ENCODE measurements around the gene TOPAZ1.

TOPAZ1 gene

DNA sequence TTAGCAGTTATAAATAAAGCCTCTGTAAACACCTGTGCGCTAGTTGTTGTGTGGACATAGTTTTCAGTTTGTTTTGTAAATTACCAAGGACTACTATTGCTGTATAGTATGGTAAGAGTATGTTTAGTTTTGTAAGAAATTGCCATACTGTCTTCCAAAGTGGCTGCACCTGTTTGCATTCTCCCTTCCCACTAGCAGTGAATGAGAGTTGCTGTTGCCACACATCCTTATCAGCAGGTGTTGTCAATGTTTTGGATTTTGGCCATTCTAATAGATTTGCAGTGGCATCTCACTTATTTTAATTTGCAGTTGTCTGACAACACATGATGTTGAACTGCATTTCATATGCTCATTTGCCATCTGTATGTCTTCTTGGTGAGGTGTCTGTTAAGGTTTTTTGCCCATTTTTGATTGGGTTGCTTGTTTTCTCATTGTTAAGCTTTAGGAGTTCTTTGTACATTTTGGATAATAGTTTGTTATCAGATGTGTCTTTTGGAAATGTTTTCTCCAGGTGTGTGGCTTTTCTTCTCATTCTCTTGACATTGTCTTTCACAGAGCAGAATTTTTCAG is 111.8 kb downstream of the TOPAZ1 start:
- DNase-seq (ENCODE audit: low read depth): no peak
- no peaks in the 10 kb centered on the region for H3K9me3 ChIP-seq (ENCODE audit: control insufficient read depth, low read length)
- H3K4me3 ChIP-seq (ENCODE audit: low read length): no peak overlapping the region
- no peaks in the 10 kb centered on the region for H3K27me3 ChIP-seq (replicated peaks; ENCODE audit: control insufficient read depth, insufficient read depth, low read length)
- no peak overlapping the region for H3K9ac ChIP-seq (ENCODE audit: low read length)
- peaks cover 6% of the 10 kb centered on the region for H3K36me3 ChIP-seq (ENCODE audit: control insufficient read depth, insufficient read depth, low read length, severe bottlenecking)
- H3K4me1 ChIP-seq (ENCODE audit: control insufficient read depth, insufficient read depth, low read length): peaks cover 11% of the 10 kb centered on the region

DNA sequence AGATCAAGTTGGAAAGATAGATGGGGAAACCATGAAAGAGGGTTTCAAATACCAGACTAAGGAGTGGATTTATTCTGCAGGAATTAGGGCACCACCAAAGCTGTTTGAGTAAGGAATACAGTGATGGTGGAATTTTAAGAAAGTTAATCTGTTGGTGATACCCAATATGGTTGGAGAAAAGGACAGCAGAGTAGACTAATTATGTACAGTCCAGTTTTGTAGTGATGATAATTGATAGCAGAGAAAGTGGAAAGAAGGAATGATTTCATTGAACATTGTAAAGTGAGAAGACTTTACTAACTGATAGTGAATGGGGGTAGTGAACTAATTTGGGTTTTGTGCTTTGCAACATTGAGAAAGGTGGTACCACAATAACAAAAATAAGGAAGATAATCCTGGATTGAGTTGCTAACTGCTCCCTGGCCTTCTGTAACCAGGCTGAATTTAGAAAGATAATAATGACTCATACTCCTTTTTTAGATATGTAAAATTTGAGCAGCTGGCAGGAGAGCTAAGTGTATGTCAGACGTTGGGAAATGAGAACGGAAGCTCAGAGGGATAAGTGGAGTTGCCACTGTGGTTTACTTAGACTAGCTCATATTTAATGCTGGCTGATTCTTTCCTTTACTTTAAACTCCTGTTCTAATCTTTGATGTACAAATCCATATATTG is 113.8 kb downstream of the TOPAZ1 start:
- peak; percentile 89 for DNase-seq (ENCODE audit: low read depth)
- no peaks in the 10 kb centered on the region for H3K27me3 ChIP-seq (replicated peaks; ENCODE audit: control insufficient read depth, insufficient read depth, low read length)
- H3K9ac ChIP-seq (ENCODE audit: low read length): no peak overlapping the region
- no peak overlapping the region for H3K4me3 ChIP-seq (ENCODE audit: low read length)
- peaks cover 17% of the 10 kb centered on the region for H3K4me1 ChIP-seq (ENCODE audit: control insufficient read depth, insufficient read depth, low read length)
- peaks cover 16% of the 10 kb centered on the region for H3K36me3 ChIP-seq (ENCODE audit: control insufficient read depth, insufficient read depth, low read length, severe bottlenecking)
- no peaks in the 10 kb centered on the region for H3K9me3 ChIP-seq (ENCODE audit: control insufficient read depth, low read length)

DNA sequence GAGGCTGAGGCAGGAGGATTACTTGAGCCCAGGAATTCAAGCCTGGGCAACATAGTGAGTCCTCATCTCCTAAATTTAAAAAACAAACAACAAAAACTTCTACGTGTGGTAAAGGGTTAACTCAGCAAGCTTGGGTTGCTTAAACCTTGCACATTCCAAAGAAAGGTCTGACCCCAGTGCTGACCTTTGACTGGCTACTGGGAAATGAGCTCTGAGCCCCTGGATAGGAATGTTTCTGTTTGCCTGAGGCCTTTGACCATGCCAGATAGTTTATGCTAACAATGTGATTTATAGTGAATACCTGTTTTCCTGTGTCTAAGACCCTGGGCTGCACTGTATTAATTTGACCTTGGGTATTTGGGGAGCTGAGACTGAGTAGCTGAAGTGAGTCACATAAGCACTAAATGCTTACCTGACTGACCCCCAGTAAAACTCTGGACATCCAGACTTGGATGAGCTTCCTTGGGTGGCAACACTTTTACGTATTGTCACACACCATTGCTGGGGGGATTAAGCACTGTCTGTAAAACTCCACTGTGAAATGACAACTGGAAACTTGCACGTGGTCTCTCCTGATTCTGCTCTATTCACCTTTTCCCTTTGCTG is 117.6 kb downstream of the TOPAZ1 start:
- H3K9me3 ChIP-seq (ENCODE audit: control insufficient read depth, low read length): no peaks in the 10 kb centered on the region
- no peak for DNase-seq (ENCODE audit: low read depth)
- H3K27me3 ChIP-seq (replicated peaks; ENCODE audit: control insufficient read depth, insufficient read depth, low read length): no peaks in the 10 kb centered on the region
- no peak overlapping the region for H3K4me3 ChIP-seq (ENCODE audit: low read length)
- H3K9ac ChIP-seq (ENCODE audit: low read length): no peak overlapping the region
- H3K36me3 ChIP-seq (ENCODE audit: control insufficient read depth, insufficient read depth, low read length, severe bottlenecking): peaks cover 16% of the 10 kb centered on the region
- peaks cover 17% of the 10 kb centered on the region for H3K4me1 ChIP-seq (ENCODE audit: control insufficient read depth, insufficient read depth, low read length)

DNA sequence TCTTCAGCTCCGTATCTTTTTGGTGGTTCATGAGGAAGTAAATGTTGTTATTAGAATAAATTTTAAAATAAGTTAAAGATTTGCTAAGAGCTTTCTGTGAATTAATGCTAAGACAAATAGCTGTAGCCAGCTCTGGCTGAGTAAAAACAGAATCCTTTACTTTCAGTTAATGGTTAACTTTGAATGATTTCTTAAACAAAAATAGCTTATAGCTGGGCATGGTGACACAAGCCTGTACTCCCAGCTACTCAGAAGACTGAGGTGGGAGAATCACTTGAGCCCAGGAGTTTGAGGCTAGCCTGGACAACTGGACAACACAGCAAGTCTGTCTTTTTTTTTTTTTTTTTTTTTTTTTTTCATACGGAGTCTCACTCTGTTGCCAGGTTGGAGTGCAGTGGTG is 121.9 kb downstream of the TOPAZ1 start:
- Histone ChIP-seq H3K4me3 (ENCODE audit: low read length) (no peak overlapping the region), H3K9ac (ENCODE audit: low read length) (no peak overlapping the region), H3K4me1 (ENCODE audit: control insufficient read depth, insufficient read depth, low read length) (peaks cover 7% of the 10 kb centered on the region), H3K27me3 (replicated peaks; ENCODE audit: control insufficient read depth, insufficient read depth, low read length) (no peaks in the 10 kb centered on the region), H3K36me3 (ENCODE audit: control insufficient read depth, insufficient read depth, low read length, severe bottlenecking) (peaks cover 13% of the 10 kb centered on the region), H3K9me3 (ENCODE audit: control insufficient read depth, low read length) (no peaks in the 10 kb centered on the region)
- DNase-seq (ENCODE audit: low read depth): no peak

DNA sequence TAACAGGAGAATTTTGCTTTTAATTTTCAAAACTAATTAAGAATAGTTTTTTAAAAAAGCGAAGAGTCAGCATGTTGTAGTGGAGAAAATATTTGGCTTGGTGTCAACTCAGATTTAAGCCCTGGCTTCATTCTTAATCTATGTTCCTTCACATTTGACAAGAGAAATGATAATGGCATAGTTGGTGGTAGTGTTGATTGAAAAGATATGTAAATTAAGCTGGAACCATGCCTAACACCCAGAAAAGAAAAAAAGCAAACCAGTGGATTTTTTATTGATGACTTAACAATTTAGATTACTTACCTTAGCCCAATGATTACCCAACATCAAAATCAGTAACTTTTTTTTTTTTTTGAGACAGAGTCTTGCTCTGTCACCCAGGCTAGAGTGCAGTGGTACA is 124.3 kb downstream of the TOPAZ1 start:
- H3K27me3 ChIP-seq (replicated peaks; ENCODE audit: control insufficient read depth, insufficient read depth, low read length): no peaks in the 10 kb centered on the region
- peaks cover 8% of the 10 kb centered on the region for H3K36me3 ChIP-seq (ENCODE audit: control insufficient read depth, insufficient read depth, low read length, severe bottlenecking)
- no peak for DNase-seq (ENCODE audit: low read depth)
- no peak overlapping the region for H3K9ac ChIP-seq (ENCODE audit: low read length)
- no peak overlapping the region for H3K4me3 ChIP-seq (ENCODE audit: low read length)
- H3K9me3 ChIP-seq (ENCODE audit: control insufficient read depth, low read length): no peaks in the 10 kb centered on the region
- H3K4me1 ChIP-seq (ENCODE audit: control insufficient read depth, insufficient read depth, low read length): no peaks in the 10 kb centered on the region

DNA sequence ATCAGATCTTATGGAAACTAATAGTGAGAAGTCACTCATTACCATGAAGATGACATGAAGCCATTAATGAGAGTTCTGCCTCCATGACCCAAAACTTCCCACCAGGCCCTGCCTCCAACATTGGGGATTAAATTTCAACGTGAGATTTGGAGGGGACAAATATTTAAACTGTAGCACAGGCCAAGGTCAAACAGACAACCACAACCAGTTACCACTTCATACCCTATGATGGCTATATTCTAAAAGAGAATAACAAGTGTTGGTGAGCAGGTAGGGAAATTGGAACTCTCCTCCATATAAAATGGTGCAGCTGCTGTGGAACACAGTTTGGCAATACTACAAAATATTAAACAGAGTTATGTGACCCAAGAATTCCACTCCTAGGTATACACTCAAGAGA is 133.8 kb downstream of the TOPAZ1 start:
- Histone ChIP-seq H3K27me3 (replicated peaks; ENCODE audit: control insufficient read depth, insufficient read depth, low read length) (no peaks in the 10 kb centered on the region), H3K9ac (ENCODE audit: low read length) (no peak overlapping the region), H3K36me3 (ENCODE audit: control insufficient read depth, insufficient read depth, low read length, severe bottlenecking) (peaks cover 4% of the 10 kb centered on the region), H3K4me3 (ENCODE audit: low read length) (no peak overlapping the region), H3K9me3 (ENCODE audit: control insufficient read depth, low read length) (no peaks in the 10 kb centered on the region), H3K4me1 (ENCODE audit: control insufficient read depth, insufficient read depth, low read length) (no peaks in the 10 kb centered on the region)
- no peak for DNase-seq (ENCODE audit: low read depth)

All from adipocyte (in vitro differentiated cells).